CD4-positive, alpha-beta T cell (primary cell): Measurements from ENCODE around the gene LARP4. TPM values are rescaled to one million over a fixed set of nuclear protein-coding genes. Genes with fewer than 3 reads are reported as not detected.
"Not testable (repeated sequence)": the region's sequence is repeated elsewhere in the genome, so short reads cannot be mapped to it uniquely, and the experiment has no call there.

Experiments
- ATAC-seq: fragments of 200-7000 bp; cut with Tn5 transposase; one replicate; pipeline ENCODE4 v1.10.0; 2022; ENCODE audit warnings: mild to moderate bottlenecking; ENCODE audit not compliant: poor library complexity
- CTCF ChIA-PET: fragments of 350-600 bp; sonication (Branson Sonifier 250); formaldehyde crosslinking; loops from one replicate; lab custom pipeline; 2021; ENCODE audit warnings: antibody characterized with exemption, inconsistent platforms; lab: Charles Lee
- POLR2A ChIA-PET: fragments of 350-600 bp; sonication (Branson Sonifier 250); formaldehyde crosslinking; loops from one replicate; lab custom pipeline; 2021; ENCODE audit warnings: antibody characterized with exemption, inconsistent platforms; lab: Charles Lee
- DNase-seq, 14 experiments: peaks; one replicate each; pipeline ENCODE4 v3.0.0-alpha.2; 2013 to 2020; ENCODE audit warnings: mixed read lengths in 2 of 14
- H3K27ac ChIP-seq, 2 donors: one replicate each; pipeline versions ENCODE4 v1.5.1 to v1.7.0; 2013; ENCODE audit warnings: low read length in 2 of 2, low read depth in 1 of 2, mild to moderate bottlenecking in 1 of 2
- H3K27me3 ChIP-seq, 2 experiments: 1 replicate in 1 of 2; 2 replicates in 1 of 2; pipeline versions ENCODE4 v1.6.1 to v1.7.0; 2013; ENCODE audit warnings: low read length in 2 of 2, control low read depth in 1 of 2, mild to moderate bottlenecking in 1 of 2, moderate library complexity in 1 of 2; ENCODE audit not compliant: insufficient read depth in 2 of 2, control insufficient read depth in 1 of 2
- H3K36me3 ChIP-seq: one replicate; pipeline ENCODE4 v1.6.1; 2013; ENCODE audit warnings: low read length, control low read depth; ENCODE audit not compliant: insufficient read depth
- H3K4me1 ChIP-seq: one replicate; pipeline ENCODE4 v1.6.1; 2013; ENCODE audit warnings: low read length, control low read depth; ENCODE audit not compliant: insufficient read depth
- H3K4me3 ChIP-seq: one replicate; pipeline ENCODE4 v1.5.1; 2013; ENCODE audit warnings: mild to moderate bottlenecking, low read length, moderate library complexity
- H3K9me3 ChIP-seq, 2 experiments: 1 replicate in 1 of 2; 2 replicates in 1 of 2; pipeline versions ENCODE4 v1.6.1 to v1.7.0; 2013; ENCODE audit warnings: low read length in 2 of 2, mild to moderate bottlenecking in 2 of 2, control low read depth in 1 of 2, moderate library complexity in 1 of 2; ENCODE audit not compliant: control insufficient read depth in 1 of 2, insufficient read depth in 1 of 2
- H3K27ac Mint-ChIP-seq: one replicate; pipeline ENCODE4 v1.8.0; 2020; ENCODE audit warnings: mixed read lengths
- H3K27me3 Mint-ChIP-seq: one replicate; pipeline ENCODE4 v1.8.0; 2021; ENCODE audit warnings: mixed read lengths
- H3K36me3 Mint-ChIP-seq: one replicate; pipeline ENCODE4 v1.8.0; 2021; ENCODE audit warnings: low read depth, mixed read lengths
- H3K4me1 Mint-ChIP-seq: one replicate; pipeline ENCODE4 v1.8.0; 2021; ENCODE audit warnings: low read depth, mixed read lengths
- H3K4me3 Mint-ChIP-seq: one replicate; pipeline ENCODE4 v1.8.0; 2020; ENCODE audit warnings: mild to moderate bottlenecking, mixed read lengths
- H3K9me3 Mint-ChIP-seq: one replicate; pipeline ENCODE4 v1.8.0; 2020; ENCODE audit warnings: mixed read lengths
- intact Hi-C, 2 experiments: fragments of 100-400 bp; cut with DNase I in 1 of 2; cut with micrococcal nuclease in 1 of 2; formaldehyde crosslinking; loops; one replicate each; pipeline versions ENCODE4 v1.15.1 to v1.9.0; 2023 to 2025; cut with DNase I, micrococcal nuclease
- total RNA-seq, 174 experiments: library from RNA in 2 of 174; stranded (reverse) in 2 of 174; gene quantifications; one replicate each; pipeline ENCODE4 v1.2.3 and lab custom pipeline; 2021 to 2026
- TF ChIP-seq, protein P1 (sequence below): fragments of 200-600 bp; IDR thresholded peaks from one replicate; pipeline ENCODE4 v1.8.0; 2022; ENCODE audit warnings: antibody characterized with exemption, mild to moderate bottlenecking

Gene LARP4
- total RNA-seq, 2 experiments from 2014 or later: 17.6 to 18.1 TPM

DNA sequence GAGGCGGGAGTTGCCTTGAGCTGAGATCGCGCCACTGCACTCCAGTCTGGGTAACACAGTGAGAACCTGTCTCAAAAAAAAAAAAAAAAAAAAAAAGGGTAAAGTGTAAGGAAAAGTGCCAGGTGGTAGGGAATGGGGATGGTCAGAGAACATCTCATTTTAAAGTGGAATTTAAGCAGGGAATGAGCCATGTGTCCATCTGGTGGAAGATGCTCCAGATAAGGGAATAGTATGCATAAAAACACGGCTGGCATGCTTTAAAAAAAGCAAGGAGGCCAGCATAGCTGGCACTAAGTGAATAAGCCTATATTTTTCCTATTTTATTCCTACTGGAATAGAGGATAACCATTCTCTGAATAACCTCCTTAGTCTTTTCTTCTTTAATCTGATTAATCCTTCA lies 38.0 kb upstream of the LARP4 start:
- H3K36me3 ChIP-seq: no peaks in the 10 kb centered on the region
- peaks cover 4% of the 10 kb centered on the region for H3K27me3 Mint-ChIP-seq
- ChIA-PET CTCF (no interaction called here), POLR2A (no interaction called here)
- no peak overlapping the region for H3K27ac Mint-ChIP-seq
- no peaks in the 10 kb centered on the region for H3K4me1 Mint-ChIP-seq
- no peaks in the 10 kb centered on the region for H3K27me3 ChIP-seq
- no peaks in the 10 kb centered on the region for H3K9me3 ChIP-seq
- TF ChIP-seq, protein P1, sequence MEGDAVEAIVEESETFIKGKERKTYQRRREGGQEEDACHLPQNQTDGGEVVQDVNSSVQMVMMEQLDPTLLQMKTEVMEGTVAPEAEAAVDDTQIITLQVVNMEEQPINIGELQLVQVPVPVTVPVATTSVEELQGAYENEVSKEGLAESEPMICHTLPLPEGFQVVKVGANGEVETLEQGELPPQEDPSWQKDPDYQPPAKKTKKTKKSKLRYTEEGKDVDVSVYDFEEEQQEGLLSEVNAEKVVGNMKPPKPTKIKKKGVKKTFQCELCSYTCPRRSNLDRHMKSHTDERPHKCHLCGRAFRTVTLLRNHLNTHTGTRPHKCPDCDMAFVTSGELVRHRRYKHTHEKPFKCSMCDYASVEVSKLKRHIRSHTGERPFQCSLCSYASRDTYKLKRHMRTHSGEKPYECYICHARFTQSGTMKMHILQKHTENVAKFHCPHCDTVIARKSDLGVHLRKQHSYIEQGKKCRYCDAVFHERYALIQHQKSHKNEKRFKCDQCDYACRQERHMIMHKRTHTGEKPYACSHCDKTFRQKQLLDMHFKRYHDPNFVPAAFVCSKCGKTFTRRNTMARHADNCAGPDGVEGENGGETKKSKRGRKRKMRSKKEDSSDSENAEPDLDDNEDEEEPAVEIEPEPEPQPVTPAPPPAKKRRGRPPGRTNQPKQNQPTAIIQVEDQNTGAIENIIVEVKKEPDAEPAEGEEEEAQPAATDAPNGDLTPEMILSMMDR: no peak
- no peak overlapping the region for H3K4me3 Mint-ChIP-seq
- intact Hi-C loops: no loop called here
- H3K27ac ChIP-seq: no peak overlapping the region
- DNase-seq (no peak), ATAC-seq (no peak)
- no peaks in the 10 kb centered on the region for H3K9me3 Mint-ChIP-seq
- H3K36me3 Mint-ChIP-seq: no peaks in the 10 kb centered on the region
- no peaks in the 10 kb centered on the region for H3K4me1 ChIP-seq
- H3K4me3 ChIP-seq: no peak overlapping the region

DNA sequence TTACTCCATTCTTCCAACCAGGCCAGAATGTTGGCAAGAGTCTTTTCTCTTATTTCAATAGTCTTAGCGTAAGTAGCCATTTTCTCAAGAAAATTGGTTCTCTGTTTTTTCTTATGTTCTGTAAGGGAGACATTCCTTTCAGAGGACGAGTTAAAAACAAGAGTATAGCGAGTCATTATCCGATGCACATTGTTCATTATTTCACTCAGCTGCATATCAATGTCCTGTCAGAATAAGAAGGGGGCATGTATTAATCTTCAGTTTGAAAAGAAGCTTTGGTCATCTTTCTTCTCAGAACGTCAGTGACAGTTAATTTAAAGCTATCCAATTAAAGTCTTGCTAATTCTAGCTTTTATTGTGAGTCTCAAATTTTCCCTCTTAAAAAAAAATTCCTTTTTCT lies 37.5 kb upstream of the LARP4 start:
- Histone ChIP-seq H3K27ac (no peak overlapping the region), H3K27me3 (no peaks in the 10 kb centered on the region), H3K4me1 (no peaks in the 10 kb centered on the region), H3K9me3 (no peaks in the 10 kb centered on the region), H3K36me3 (no peaks in the 10 kb centered on the region), H3K4me3 (no peak overlapping the region)
- Mint-ChIP-seq H3K27me3 (peaks cover 4% of the 10 kb centered on the region), H3K4me1 (no peaks in the 10 kb centered on the region), H3K4me3 (no peak overlapping the region), H3K36me3 (no peaks in the 10 kb centered on the region), H3K9me3 (no peaks in the 10 kb centered on the region), H3K27ac (no peak overlapping the region)
- POLR2A ChIA-PET: interaction anchor here (0.6 kb wide), 1 partner anchor 38 kb away, joined by 3 read pairs; the partner anchor contains the start of gene LARP4
- intact Hi-C loops: no loop called here
- DNase-seq (no peak), ATAC-seq (no peak)
- CTCF ChIA-PET: no interaction called here
- TF ChIP-seq, protein P1: no peak

DNA sequence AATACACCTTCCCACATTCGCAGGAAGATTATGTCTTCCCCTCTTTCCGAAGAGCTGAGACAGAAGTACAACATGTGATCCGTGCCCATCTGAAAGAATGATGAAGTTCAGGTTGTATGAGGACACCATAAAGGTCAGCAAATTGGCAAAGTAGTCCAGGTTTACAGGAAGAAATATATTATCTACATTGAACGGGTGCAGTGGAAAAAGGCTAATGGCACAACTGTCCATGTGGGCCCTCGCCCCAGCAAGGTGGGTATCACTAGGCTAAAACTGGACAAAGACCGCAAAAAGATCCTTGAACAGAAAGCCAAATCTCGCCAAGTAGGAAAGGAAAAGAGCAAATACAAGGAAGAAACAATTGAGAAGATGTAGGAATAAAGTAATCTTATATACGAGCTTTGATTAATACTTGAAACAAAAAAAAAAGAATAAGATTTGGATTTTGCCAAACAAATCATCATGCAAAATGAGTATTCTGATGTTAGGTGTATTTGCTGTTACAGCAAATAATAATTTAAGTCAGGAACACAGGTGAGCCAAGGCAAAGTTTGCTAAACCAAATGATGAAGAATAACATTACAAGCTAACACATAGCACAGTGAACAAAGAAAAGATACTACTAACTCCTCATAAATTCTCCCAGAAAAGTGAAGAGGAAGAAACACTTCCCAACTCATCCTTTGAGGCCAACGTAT lies 34.8 kb upstream of the LARP4 start:
- H3K4me1 Mint-ChIP-seq: no peaks in the 10 kb centered on the region
- POLR2A ChIA-PET: no interaction called here
- no peaks in the 10 kb centered on the region for H3K9me3 ChIP-seq
- H3K27ac ChIP-seq: no peak overlapping the region
- no peak overlapping the region for H3K27ac Mint-ChIP-seq
- no peaks in the 10 kb centered on the region for H3K36me3 Mint-ChIP-seq
- DNase-seq: no peak
- intact Hi-C loops: no loop called here
- H3K27me3 ChIP-seq: no peaks in the 10 kb centered on the region
- peaks cover under 1% of the 10 kb centered on the region for H3K27me3 Mint-ChIP-seq
- no peaks in the 10 kb centered on the region for H3K9me3 Mint-ChIP-seq
- ATAC-seq: no peak
- H3K4me1 ChIP-seq: no peaks in the 10 kb centered on the region
- no peak overlapping the region for H3K4me3 ChIP-seq
- CTCF ChIA-PET: no interaction called here
- H3K4me3 Mint-ChIP-seq: no peak overlapping the region
- H3K36me3 ChIP-seq: no peaks in the 10 kb centered on the region
- TF ChIP-seq, protein P1: no peak

DNA sequence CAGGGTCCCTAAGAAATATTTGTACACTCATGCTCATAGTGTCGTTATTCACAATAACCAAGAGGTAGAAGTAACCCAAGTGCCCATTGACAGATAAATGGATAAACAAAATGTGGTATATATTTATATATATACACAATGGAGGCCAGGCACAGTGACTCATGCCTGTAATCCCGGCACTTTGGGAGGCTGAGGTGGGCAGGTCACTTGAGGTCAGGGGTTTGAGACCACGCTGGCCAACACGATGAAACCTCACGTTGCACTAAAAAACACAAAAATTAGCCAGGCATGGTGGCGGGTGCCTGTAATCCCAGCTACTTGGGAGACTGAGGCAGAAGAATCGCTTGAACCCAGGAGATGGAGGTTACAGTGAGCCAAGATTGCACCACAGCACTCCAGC lies 30.0 kb upstream of the LARP4 start:
- H3K36me3 ChIP-seq, H3K9me3 ChIP-seq, H3K27me3 ChIP-seq, H3K27ac Mint-ChIP-seq, ATAC-seq, H3K27ac ChIP-seq, DNase-seq, H3K9me3 Mint-ChIP-seq, CTCF ChIA-PET, POLR2A ChIA-PET, H3K27me3 Mint-ChIP-seq, intact Hi-C loops, H3K4me1 ChIP-seq, H3K4me1 Mint-ChIP-seq, H3K4me3 Mint-ChIP-seq, H3K36me3 Mint-ChIP-seq, H3K4me3 ChIP-seq: not testable (repeated sequence)
